HG03354 (cell line): Measurements from ENCODE around the gene PRKCE.
A peak's percentile ranks its signal among the peaks of the same experiment; 100 is the strongest.

ENCODE experiments used
- ATAC-seq: cut with Tn5 transposase; IDR thresholded peaks from one replicate; pipeline ENCODE4 v1.9.1; 2021; ENCODE audit warnings: mild to moderate bottlenecking; ENCODE audit not compliant: unreplicated experiment, poor library complexity, severe bottlenecking

PRKCE gene

DNA sequence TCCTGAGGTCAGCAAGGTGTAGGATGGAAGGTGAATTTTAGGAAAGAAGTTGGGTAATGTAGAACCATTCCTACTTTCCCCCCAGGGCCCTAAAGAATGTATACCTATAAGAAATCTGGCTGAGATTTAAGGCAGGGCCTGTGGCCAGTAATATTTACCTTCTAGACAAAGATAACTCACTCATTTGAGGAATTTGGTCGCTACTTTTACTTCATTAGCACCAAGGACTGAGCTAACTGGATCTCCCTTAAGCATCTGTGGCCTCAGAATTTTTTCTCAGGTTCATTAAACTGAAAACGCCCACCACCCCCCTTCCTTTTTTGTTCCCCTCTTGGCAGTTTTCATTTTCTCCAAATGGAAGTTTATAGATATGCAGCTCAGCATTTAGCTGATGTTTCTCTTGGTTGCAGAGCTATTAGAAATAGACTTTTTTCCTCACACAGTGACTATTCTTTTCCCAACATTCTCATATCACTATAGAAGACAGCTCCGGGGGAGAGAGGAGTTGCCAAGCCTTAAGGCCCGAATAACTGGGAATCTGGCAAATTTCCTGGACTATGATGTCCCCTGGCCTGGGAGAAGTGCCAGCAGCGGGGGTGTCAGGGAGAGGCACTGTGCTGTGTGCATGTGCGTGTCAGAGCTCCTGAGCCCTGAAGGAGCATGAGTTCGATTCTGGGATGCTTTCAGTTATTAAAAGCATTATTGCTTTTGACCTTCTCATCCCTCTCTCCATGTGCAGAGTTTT lies 310.9 kb downstream of the PRKCE start:
- ATAC-seq, result no peak

DNA sequence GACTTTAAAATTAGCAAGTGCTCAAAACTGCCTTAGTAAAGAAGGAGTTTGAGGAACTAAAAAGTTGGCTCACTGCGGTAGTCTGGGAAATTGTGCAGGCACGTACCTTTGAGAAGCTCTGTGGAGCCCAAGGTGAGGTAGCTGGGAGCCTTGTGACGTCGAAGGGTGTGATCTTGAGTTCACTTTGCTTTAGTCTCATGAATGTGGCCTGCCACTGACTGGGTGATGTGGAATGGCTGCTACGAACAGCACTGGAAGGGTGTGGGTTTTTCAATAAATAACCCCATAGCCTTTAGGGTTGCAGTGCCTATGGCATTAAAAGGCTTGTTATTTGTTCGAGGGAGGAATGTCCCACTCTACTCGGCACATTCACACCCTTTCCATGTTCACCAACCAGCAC lies 312.3 kb downstream of the PRKCE start:
- ATAC-seq, result no peak

DNA sequence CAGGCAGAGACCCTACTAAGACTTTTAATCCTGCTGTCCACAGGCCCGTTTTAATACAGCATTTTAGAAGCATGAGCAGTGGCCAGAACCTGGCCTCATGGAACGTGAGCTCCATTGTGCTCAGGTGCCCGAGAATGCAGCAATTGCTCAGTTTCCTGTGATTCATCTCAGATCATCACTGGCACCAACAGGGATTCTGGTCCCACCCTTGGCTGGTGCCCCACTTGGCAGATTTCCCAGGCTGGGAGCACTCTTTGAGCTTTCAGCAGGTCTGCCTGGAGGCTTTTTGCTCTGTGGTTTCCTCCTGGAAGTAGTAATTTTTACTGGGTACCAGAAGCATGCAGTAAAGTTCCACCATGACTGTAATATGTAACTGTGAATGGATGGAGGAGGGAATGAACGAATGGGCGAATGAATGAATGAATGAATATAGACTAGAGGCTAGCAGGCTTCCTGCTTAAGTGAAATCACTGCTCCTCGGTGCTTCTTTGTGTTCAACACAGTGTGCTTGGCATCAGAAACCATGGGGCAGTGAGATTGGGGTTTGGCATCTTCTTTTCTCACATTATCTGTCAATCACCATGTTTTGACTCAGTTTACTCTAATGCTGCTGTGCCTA lies 312.9 kb downstream of the PRKCE start:
- ATAC-seq, result no peak

DNA sequence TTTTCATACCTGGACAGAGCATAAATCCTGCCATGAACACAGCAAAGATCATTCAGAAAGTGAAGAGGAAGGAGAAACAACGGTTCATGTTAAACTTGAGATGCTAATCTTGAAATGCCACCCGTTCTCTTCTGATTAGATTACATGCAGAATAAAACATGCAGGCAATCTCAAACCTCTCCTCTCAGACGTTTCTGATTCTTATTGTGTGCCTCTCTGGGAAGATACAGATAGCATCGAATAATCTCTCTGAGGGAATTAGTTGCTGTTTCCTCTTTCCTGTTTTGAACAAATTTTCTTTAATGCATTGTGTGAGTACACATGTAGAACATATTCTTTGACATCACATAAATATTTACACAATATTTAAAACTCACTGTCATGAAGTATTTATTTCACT lies 313.4 kb downstream of the PRKCE start:
- no peak for ATAC-seq

DNA sequence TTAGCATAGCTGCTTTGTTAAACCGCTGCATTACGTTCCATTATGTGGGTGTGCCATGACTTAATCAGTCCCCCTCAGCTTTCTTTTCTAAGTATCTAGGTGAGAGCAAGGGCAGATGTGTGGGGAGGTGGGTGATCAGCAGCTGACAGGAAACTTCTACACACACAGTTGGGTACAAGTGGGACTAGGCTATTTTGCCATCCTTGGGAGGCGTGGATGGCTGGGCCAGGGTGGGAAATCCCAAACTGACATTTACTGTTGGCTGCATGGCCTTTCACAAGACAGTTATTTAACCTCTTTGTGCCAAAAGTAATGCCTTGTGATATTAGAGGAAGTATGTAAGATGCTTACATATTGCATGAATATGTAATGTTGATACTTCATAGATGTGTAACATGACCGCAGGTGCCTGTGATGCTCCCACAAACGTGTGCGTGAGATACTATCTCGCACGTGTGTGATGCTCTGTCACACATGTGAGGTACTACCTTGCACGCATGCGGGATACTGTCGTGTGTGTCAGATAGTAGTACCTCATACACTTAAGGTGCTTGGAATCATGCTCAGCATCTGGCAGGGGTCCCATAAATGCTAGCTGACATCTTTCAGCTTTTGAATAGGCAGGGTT lies 314.5 kb downstream of the PRKCE start:
- no peak for ATAC-seq

DNA sequence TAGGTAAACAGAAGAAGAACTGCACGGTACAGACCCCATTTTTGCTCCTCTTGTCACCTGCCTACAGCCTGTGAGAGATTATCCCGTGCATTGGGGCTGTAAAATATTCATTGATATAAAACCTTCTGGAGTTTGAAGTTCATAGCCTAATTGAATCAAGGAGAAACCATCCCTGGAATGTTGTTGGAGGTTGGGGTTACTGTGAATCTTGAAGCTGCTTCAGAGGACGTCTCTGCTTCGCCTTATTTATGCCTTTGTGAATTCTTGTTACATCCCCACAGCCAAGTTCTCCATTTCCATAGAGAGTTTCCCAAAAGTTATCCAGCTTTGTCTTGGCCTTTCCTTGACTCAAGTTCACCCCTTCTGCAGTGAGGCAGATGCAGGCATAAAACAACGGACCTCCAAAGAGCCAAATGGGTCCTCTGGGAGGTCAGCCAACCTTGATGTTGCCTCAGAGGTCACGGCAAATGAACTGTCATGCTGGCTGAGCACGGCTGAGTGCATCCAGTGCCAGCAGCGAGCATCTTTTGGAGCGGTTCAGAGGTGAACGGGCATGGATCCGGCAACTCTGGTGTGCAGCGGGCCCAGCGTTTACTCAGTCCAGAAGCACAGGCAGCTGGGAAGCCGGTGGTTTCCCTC lies 317.6 kb downstream of the PRKCE start:
- no peak for ATAC-seq

DNA sequence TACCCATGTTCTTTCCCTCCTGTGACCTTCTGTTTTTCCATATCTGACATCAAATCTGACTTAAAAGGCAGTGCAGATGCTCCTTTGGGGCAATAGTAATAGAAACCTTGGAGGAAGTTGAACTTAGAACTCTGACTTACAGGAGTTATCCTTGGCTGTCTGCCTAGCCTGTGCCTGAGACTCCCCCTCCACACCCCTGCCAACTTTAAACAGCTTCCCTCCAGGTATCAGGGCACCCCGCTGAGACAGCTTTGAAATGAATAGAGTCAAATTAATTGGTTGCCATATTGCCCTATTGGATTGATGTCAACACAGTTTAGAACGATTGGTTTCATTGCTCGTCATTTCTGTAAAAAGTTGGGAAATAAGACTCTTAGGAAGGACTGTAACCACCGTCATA lies 322.0 kb downstream of the PRKCE start:
- ATAC-seq, result no peak

DNA sequence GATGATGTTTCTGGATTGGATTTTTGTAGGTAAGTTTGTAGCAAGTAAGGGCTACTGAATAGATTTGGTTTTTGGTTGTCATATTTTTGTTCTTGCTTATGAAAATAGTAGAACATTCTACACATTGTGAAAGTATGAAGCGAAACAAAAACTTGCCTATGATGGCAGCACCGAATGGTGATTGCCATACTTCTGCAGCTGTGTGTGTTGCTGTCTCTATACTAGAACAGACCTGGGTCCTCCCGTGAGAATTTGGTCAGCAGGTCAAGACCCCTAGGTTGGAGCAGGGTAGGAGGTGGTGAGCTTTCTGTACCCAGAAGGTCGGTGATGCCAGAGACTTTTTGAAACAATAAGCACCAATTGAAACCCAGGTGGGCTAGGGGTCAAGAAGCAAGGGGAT lies 322.6 kb downstream of the PRKCE start:
- peak; percentile 75 for ATAC-seq

DNA sequence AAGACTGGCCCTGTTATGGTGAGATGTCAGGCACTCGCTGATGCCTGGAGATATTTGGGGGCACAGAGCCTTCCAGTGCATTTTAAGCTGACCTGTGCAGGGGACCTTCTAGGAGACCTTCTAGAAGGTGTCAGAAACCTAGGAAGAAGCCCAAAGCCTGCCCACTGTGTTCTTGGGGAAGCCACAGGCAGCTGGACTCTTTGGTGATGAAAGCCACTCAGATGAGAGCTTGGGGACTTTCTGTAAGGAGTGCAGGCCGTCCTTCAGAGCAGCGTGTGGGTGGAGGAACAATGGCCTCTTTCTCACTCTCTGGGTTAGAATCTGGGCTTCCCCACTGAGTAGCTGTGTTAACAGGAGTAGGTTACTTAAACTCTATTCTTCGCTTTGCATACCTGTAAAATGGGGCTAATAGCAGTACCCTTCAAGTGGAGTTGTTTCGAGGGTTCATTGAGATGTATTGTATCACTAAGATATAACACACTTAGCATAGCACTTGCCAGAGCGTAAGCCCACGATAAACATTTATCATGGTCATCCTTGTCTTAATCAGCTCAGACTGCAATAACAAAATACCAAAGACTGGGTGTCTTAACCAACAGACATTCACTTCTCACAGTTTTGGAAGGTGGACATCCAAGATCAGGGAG lies 323.4 kb downstream of the PRKCE start:
- peak; percentile 57 for ATAC-seq

DNA sequence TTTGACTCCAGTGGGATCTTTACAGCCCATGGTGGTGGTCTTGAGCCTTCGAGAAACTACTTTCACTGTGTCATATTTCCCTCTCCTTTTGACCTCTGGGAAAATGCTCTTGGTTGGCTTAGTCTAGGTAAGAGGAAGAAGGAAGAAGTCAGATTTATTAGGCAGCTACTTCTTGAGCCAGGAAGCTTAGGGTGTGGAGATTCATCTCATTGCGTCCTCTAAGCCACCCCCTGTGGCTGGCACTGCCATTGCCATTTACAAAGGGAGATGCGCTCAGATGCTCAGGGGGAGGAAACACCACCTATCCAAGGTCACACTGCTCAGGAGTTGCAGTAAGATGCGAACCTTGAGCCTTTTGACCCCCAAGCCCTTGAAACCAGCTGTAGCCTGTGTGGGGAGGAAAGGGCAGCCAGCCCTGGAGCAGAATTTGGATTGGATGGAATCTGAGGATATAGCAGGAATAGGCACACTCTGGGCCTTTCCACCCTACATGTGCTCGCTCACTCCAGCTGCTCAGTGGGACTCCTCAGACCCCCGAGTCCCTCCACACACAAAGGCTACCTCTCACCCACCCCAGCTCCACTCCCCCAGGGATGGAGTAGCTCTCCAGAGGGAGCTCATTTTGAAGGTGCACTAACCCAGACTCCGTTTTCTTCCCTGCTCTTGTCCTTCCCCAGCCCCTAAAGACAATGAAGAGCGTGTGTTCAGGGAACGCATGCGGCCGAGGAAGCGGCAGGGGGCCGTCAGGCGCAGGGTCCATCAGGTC lies 324.5 kb downstream of the PRKCE start:
- no peak for ATAC-seq

DNA sequence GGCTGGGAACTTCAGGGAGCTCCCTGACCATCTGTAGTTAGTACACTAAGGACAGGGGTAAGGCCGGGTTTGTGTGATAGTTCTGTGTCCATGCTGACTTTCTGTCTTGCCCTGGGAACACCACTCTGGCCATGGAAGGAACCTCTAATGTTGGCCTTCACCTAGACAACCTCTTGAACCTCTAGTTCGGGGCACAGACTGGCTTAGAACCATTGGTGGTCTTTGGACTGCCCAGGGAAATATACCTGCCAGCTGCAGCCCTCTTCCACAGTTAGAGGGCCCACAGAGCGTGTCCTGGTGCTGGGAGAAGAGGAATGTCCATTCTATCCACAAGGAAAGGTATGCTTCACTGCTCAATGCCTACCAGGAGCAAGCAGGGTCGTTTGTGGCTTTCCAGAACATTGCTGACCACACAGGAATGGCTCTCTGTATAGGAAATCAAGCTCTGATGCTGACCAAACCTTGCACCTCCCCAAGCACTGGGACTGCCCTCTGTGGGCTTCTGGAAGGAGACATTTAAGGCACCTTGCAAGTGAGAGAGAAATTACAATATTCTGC lies 326.9 kb downstream of the PRKCE start:
- ATAC-seq, result no peak

DNA sequence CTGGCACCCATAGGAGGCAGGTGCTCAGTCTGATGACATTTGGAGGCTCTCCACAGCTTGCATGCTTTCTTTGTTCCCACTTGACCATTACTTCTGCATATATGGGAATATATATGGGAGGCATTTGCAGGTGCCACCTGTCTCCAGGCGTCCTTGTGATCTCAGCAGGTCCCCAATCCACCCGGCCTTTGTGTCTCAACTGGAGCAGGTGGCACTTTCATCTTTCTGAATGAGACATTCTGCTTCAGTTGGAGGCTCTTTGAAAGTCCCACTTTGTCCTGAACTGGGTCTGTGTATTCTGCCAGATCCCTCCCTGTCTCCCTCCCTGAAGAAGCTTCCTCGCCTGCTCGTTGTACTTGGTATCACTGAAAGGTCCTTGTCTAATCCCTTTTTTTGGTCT lies 327.6 kb downstream of the PRKCE start:
- no peak for ATAC-seq

DNA sequence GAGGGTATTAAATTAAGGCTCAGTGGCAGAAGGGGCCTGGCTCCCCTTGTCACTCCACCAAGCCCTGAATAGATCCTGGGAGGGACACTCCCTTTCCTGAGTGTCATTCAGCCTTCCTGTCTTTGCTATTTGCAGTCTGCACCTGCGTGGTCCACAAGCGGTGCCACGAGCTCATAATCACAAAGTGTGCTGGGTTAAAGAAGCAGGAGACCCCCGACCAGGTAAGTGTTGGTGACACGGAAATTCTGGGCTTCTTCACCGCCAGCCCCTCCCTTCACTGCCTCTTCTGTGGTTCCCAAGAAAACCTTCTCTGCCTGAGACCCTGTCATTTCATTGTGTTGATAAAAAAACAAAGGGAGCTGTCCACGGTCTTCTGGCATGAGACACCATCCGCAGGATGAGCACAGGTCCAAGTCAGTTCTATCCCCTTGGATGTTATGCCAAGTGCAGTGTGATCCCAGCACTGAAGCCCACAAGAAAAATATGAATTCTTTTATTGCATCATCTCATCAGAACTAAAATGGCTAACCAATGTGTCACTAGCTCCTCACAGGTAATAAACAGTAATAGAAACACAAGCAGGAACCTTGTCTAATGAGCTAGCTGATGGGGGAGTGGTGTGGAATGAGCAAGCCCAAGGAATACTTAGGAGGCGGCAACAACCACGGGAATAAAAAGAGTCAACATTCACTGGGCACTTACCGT lies 328.8 kb downstream of the PRKCE start:
- ATAC-seq, result no peak

DNA sequence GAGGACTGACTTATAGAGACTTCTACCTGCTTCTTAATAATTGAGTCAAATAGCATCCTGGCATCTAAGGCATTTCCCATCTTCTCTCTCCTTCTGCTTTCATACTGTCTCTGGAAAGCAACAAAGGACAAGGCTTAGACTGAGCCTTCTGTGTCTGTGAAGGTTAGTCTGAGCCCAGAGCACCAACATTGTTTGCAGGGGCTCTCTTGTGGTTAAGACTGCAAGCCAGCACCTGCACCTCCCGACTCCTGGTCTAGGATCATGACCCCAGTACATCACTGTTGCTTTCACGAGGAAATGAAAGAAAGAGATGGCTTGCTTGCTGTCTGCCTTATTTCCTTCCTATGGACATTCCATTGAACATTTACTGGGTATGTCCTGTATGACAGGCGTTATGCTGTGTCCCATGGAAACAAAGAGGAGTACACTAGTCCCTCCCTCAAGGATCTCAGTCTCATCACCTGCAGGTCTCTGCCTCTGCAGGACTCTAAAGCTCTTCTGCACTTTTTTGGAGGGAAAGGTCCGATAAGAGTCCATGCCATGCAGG lies 330.0 kb downstream of the PRKCE start:
- ATAC-seq, result no peak

DNA sequence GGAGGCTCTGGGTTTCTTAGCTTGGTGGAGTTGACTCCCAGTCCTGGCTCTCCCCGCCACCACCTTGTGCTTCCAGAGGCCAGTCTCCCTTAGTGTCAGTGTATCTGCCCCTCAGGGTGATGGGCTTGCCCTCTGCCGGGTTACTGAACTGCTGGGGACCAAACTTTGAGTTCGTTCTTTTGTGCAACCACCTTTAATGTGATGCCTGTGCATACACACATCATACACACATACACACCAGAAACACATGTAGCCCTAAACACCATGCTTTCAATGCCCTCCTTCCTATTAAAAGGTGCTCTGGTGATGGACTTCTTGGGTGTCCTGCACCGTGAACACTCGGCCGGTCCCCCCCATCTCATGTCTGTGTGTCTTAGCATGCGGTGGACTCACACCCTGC lies 330.6 kb downstream of the PRKCE start:
- ATAC-seq, result no peak

DNA sequence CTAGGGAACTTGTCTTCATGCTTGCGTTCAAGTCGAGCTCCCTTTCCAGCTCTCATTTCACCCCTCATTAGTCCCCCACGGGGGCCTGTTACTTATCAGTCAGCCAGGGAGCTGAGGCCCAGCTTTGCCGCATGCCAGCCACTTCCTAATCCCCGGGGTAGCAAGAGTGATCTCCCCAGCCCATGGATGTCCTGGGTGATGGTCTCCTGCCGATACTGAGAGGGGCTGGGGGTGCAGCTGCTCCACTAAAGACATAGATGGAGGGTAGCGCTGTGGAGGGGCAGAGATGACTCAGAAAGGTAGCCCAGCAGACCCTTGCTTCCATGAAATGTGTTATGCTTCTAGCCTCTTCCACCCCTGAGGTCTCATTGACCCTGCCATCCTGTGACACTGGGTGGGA lies 331.7 kb downstream of the PRKCE start:
- ATAC-seq, result no peak

DNA sequence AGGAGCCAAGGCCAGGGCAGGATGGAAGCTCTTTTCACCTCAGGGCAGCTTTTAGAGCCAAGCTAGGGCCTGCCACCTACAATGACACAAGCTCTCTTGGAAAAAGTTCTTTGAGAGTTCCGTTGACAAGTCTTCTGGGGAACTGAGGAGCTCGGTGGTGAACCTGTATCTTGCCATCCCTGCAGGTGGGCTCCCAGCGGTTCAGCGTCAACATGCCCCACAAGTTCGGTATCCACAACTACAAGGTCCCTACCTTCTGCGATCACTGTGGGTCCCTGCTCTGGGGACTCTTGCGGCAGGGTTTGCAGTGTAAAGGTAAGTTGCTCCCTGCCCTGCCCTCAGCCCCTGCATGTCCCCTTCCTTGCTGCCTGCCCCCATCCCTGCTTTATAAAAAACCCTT lies 332.9 kb downstream of the PRKCE start:
- no peak for ATAC-seq

DNA sequence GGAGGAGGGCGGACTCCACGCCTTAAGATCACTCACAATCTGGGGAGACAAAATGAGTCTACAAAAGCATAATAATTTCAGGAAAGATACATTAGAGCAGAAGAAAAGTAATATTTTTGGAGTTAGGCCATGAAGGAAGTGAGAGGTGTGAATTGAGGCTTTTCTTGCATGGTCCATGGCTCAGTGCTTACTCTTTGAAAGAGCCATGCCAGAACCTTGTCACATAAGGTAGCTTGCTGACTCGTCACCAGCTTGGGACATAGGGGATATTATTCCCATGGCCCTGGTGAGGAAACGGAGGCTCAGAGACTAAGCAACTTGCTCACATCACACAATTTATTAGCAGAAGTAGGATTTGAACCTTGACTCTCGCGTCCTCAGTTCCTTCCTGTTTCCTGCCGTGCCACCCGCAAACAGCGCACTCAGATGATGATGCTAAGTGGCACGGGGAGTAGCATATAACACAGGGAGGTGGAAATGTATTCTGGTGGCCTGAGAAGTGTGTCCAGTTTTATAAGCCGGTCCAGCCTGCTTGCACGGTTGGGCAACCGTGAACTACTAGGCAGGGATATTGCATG lies 333.5 kb downstream of the PRKCE start:
- ATAC-seq, result no peak
